ENCODE measurements around the gene TRPT1. TPM values are rescaled to one million over a fixed set of nuclear protein-coding genes. Genes with fewer than 3 reads are reported as not detected.

The TRPT1 gene
- total and polyA plus RNA-seq, 9 of the 15 experiments (the other 6 are each of a cell fraction or from before 2014, with no cell fraction given) = 4.6 to 41.7 (median 23.1) TPM

GRCh38 chr11:64225608-64226506 is at the start of gene TRPT1, which contains the start of gene NUDT22 (continued):
- TF ChIP-seq ZBTB40 (IDR thresholded peaks at IDR 0.05) (peak; percentile 88), ZBTB40 (CRISPR knock-in tag; IDR thresholded peaks at IDR 0.05) (no peak), ZBTB5 (IDR thresholded peaks at IDR 0.05) (peak; percentile 48; the same call in 1 of the 2 replicates), MLLT1 (IDR thresholded peaks at IDR 0.05) (no peak), THRB (CRISPR knock-in tag; conservative IDR thresholded peaks at IDR 0.05) (0 out of 2 replicates have a peak, but pooled peaks have one; percentile 55), HDAC1 (IDR thresholded peaks at IDR 0.05) (0 out of 4 replicates have a peak, but pooled peaks of 1 of the 2 experiments have one; percentile 28), ZNF644 (tag; IDR thresholded peaks at IDR 0.05; ENCODE audit: low read depth) (no peak), ZNF143 (CRISPR knock-in tag; IDR thresholded peaks at IDR 0.05) (0 out of 2 replicates have a peak, but pooled peaks have one; percentile 38), MAX (CRISPR knock-in tag; IDR thresholded peaks at IDR 0.05) (peak; percentile 65), FOXA3 (CRISPR knock-in tag; conservative IDR thresholded peaks at IDR 0.05 in 1 of 2, IDR thresholded peaks at IDR 0.05 in 1 of 2) (peak in 1 of 2 experiments; percentile 48; a peak in 1 of 4 replicates), HNRNPUL1 (IDR thresholded peaks at IDR 0.05; ENCODE audit: low read length) (no peak)
